Hindlimb muscle (tissue), 1 donor: ENCODE data around the gene HSP90AA1. TPM values are rescaled to one million over a fixed set of nuclear protein-coding genes. Genes with fewer than 3 reads are reported as not detected.
"Not testable (repeated sequence)": the region's sequence is repeated elsewhere in the genome, so short reads cannot be mapped to it uniquely, and the experiment has no call there.

Experiments used
- DNase-seq: peaks from one replicate; pipeline ENCODE4 v3.0.0-alpha.2; 2013
- polyA plus RNA-seq: library from polyadenylated mRNA; unstranded; fragments of 120-200 nt; gene quantifications from one replicate; pipeline ENCODE4 v1.2.1, GENCODE V29; 2013; ENCODE audit not compliant: insufficient read length

Gene HSP90AA1
- polyA plus RNA-seq, 1 donor, result 266 TPM

DNA sequence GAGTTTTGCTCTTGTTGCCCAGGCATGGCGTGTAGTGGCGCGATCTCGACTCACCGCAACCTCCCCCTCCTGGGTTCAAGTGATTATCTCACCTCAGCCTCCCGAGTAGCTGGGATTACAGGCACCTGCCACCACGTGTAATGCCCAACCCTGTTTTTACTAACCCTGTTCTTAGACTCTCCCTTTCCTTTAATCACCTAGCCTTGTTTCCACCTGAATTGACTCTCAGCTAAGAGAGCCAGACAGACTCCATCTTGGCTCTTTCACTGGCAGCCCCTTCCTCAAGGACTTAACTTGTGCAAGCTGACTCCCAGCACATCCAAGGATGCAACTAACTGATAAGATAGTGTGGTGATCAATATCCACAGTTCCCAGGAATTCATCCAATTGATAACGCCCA lies 22.3 kb downstream of the HSP90AA1 start:
- DNase-seq, result not testable (repeated sequence)

DNA sequence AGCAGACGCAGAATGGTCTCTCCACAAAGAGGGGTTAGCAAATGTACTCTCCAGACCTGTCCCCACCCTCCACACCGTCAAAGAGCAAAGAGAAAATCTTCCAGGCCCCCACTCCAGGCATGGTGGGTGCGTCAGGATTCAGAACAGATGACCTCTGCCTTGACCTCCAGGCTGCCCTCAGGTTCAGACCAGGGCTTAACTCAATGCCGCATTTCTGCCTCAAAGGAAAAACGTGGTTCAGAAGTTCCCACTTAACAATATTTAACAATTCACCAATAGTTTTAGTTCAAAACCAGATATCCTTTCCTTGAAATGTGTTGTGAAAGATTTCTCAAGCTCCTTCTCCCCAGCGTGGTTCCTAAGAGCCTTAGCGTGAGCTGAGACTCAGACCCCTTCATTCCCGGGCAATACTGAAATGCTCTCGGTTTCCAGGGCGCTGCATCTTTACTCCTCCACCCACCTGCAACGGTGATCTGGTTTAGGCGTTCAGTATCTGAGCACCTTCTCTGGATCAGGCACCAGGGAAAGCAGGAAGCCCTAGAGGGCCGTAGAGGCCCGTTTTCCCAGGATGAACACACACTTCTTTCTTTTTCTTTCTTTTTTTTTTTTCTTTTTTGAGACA lies 22.9 kb downstream of the HSP90AA1 start:
- DNase-seq, result no peak

DNA sequence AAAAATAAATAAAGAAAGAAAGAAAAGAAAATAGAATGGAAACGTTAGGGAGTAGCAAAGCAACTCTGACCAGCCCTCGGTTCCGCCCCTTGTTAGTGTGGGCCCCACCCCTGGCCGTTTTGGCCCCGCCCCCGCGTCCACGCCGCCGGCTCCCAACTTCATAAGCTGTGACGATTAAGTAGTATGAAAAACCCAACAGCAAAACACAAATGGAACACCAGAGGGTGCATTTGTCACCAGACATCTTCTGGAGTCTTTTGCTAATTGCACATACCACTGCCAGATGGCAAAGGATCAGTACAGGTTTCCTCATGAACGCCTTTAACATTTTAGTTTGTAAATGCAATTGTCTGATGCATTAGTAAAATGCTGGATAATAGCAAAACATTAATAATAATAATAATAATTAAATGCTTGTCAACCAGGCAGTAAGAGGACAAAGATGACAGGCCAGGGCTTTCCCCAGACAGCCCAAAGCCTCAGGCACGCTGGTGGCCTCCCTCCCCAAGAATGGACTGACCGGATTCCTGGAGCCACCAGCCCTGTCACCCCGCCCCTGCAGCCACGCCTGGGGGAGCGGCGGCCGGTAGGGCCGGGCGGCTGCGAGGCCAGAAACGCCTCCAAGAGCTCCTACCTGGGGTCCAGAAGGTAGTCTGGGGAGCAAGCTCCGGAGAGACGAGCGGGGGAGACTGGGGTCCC lies 23.6 kb downstream of the HSP90AA1 start:
- peak; percentile 62 for DNase-seq

DNA sequence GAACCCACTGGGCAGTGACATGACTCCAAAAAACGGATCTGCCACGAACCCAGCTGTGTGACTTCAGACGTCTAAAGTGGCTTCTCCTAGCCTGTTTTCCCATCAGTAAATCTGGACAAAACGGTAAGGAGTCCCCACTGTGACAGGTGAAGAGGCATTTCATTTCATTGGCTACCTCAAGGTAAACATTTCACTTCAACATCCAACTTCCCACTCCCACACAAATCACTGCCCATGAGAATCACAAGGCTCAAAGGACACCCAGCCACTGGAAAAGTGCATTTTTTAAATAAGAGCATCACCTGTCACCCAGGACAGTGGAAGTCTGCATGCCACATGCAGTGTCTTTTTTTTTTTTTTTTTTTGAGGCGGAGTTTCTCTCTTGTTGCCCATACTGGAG lies 27.9 kb downstream of the HSP90AA1 start:
- DNase-seq, result no peak

DNA sequence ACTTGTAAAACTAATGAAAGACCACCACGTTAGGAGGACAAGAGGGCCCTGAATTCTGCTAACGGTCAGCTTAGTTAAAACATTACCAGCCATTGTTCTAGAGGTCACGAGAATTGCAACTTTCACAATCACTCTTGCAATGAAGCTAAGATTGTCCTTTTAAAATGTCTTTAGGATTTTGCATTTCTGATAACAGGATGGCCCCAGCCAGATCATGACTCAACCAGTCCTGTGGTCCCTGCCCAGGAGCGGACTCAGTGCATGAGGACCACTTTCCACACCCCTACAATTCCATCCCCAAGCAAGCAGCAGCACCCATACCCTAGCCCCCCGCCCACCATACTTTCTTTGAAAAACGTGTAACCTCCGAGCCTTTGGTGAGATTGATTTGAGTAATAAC lies 28.7 kb downstream of the HSP90AA1 start:
- DNase-seq, result no peak

DNA sequence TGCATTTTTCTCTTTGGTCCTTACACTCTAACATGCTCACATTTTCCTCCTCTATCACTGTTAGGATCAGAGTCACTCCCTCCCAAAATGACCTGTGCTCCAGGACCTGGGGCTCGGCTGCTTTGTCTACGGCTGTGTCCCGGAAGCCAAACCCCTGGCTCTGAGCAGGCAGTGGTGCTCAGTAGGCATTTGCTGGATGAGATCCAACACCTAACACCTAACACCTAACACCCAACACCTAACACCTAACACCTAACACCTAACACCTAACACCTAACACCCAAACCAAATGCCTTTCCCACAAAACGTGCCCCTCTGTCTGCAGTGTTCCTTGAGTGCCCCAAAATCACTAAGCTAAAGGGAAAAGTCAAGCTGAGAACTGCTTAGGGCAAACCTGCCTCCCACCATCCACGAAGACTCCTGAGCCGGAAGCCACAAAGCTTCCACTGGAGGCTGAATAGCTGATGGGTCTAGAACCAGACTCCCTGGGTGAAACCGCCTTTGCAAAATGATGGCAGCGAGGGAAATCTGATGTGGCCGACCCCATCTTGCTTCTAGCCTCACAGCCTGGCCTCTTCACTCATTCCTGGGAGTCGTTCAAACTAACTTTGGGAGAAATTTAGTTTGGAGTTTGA lies 29.2 kb downstream of the HSP90AA1 start:
- DNase-seq, result no peak

DNA sequence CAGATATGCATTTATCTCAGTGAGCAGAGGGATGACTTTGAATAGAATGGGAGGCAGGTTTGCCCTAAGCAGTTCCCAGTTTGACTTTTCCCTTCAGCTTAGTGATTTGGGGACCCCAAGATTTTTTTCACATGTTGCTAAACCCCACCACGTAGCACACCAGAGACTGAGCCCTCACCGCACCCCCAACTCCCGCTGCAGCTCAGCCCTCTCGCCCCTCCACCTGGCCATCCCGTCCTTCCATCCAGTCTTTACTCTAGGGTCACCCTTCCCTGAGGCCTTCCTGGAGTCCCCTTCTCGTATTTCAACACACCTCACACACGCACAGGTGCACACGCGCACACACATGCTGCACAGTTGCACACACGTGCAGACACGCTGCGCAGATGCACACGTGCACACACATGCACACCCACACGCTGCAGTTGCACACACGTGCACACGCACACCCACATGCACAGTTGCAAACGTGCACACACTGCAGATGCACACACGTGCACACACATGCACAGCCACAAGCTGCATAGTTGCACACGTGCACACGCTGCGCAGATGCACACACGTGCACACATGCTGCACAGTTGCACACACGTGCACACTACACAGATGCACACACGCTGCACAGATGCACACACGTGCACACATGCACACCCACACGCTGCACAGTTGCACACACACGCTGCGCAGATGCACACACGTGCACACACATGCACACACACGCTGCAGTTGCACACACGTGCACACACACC lies 30.0 kb downstream of the HSP90AA1 start:
- DNase-seq, result no peak

DNA sequence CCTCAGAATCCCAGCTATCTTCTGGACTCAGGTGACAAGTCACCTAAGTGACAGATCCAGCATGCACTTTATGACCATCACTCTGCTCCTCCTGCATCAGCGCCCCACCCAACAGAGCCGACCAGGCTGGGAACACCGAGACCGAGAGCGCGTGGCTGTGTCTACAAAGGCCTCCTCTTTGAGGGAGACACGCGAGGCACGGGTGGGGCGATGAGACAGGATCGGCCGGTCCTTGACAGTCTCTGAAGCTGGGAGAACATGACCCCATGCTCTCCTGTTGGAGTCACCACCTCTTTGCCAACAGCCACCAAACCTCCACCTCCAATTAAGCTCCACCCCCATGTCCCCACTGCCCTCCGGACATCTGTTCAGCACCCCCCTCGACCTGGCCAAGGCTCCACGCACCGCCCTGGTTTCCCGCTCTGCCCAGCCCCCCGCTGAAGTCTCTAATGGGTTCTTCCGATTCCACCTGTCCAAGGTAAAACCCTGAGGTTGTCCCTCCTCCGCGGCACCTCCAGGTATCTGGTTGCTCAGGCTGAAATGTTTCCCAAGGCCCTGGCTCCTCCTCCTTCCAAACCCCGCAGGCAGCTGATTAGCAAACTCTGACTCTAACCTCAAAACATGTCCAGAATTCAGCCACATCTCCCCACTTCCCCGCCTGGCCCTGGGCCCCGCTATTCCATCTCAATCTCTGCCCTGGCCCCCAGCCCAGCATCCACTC lies 31.5 kb downstream of the HSP90AA1 start:
- DNase-seq, result no peak

DNA sequence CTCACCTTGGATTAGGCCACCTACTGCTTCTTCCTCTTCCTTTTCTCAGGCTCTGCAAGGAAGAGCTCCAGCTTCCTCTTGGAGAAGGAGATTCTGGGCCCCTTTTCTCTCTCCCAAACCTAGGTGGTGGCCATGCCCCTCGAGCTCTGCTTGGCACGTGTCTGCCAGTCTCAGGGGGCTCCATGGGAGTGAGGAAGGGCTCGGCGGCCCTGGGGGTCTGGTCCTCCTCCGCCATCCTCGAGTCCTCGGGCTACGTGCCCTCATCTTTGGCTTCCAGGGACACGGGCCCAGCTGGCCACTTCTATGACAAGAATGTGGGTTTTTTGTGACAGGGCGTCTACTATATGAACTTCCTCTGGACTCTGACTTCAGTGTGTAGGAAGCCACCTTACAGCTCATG lies 34.3 kb downstream of the HSP90AA1 start:
- DNase-seq, result no peak

DNA sequence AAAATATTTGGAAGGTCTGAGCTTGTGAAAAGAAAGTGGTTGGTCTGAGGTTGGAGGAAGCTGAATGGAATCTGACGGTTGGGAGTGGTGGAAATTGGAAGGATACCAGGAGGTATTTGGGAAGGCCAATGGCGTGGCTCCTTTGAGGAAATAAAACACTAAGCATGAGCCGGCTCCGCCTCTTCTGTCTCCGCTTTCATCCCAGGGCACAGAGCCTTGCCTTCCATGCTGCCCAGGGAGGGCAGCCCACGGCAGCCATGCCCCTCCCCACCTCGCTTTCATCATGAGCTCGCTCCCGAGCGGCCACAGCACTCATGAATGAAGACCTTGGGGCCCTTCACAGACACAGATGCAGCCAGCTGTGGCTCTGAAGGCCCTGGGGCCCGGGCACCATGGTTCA lies 36.2 kb downstream of the HSP90AA1 start:
- DNase-seq, result peak; percentile 44

DNA sequence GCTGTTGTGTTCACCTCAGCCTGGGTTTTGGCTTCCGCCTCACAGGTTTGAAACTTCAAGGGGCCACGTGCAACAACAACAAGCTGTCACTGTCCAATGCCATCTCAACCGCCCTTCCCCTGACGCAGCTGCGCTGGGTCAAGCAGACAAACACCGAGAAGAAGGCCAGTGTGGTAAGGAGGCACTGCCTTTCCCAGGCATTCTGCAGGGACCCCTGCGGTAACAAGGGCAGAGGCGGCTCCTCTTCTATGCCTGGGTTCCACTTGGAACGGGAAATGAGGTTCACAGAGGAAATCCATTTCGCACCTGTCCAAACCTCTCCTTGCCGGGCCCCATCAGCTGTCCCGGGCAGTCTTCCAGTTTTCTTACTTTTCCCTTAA lies 36.8 kb downstream of the HSP90AA1 start:
- DNase-seq, result no peak

DNA sequence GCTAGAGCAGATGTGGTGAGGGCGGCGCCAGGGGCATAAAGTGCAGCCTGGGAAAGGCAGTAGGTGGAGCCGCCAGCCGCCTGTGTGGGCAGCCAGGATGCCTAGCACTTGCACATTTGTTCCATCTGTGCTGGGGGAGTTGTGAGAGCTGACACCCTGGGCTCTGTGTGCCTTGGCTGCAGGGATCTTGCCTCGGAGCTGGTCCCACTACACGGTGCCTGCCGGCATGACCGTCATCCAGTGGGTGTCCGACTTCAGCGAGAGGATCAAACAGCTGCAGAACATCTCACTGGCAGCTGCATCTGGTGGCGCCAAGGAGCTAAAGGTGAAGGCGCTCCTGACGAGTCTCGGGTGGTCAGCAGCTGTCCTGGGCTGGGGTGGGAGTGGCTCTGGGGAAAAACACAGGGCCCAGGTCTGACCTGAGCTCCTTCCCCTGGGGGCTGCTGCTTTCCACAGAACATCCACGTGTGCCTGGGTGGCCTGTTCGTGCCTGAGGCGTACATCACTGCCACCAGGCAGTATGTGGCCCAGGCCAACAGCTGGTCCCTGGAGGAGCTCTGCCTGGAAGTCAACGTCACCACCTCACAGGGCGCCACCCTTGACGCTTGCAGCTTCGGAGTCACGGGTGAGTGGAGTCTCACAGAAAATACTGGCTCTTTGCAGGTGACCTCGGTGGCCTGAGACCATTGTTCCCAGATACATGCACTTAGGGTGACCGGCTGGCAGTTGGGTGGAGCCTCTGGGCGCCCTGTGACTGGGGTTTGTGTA lies 37.4 kb downstream of the HSP90AA1 start:
- DNase-seq, result no peak

DNA sequence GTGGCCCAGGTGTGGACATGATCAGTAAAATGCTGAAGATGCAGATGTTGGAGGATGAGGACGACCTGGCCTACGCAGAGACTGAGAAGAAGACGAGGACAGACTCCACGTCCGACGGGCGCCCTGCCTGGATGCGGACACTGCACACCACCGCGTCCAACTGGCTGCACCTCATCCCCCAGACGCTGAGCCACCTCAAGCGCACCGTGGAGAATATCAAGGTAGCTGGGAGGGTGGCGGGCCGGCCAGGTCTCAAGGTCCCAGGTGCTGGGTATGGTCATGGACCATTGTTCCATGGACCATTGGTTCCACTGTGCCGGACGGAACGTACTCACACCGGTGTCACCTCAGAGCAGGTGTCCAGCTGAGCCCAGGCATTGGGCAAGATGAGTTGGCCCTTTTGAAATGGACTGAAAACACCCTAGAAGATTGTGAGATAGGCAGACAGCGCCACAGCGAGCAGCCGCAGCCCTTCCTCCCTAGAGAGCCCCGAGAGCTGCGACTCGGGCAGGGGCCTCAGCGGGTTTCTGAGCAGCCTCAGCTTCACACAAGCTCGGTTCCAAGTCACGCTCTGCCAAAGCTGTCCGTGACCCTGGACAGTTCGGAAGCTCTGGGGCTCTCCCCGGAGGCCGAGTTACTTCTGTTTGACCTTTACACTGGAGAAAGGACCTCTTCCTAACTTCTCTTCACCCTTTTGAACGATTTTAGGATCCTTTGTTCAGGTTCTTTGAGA lies 38.9 kb downstream of the HSP90AA1 start:
- no peak for DNase-seq

DNA sequence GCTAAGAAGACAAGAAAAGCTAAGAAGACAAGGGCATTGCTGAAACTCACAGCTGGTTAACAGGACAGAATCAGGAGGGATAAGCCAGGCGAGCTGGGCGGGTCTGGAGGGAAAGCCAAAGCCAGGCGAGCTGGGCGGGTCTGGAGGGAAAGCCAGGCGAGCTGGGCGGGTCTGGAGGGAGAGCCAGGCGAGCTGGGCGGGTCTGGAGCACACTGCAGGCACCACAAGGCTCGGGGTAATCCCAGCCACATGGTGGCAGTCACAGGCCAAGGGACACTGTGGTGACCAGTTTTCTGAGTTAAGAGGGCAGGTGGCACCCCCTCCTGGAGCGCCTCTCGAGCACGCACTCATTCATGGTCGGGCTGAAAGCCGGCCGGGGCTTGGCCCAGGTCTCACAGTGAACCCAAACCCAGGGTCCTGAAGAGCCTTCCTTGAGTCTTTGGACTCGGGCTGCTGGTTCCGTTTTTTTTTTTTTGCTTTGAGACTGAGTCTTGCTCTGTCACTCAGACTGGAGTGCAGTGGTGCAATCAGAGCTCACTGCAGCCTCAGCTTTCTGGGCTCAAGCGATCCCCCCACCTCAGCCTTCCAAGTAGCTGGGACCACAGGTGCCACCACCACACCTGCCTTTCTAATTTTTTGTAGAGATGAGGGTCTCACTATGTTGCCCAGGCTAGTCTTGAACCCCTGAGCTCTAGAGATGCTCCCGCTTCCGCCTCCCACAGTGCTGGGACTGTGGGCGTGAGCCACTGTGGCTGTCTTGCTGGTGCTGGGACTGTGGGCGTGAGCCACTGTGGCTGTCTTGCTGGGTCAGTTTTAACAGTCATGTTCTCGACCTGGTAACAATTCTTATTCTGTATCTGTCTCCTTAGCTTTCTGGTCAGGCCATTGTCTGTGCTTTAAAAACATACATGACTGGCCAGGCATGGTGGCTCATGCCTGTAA lies 40.2 kb downstream of the HSP90AA1 start:
- peak; percentile 84 for DNase-seq

DNA sequence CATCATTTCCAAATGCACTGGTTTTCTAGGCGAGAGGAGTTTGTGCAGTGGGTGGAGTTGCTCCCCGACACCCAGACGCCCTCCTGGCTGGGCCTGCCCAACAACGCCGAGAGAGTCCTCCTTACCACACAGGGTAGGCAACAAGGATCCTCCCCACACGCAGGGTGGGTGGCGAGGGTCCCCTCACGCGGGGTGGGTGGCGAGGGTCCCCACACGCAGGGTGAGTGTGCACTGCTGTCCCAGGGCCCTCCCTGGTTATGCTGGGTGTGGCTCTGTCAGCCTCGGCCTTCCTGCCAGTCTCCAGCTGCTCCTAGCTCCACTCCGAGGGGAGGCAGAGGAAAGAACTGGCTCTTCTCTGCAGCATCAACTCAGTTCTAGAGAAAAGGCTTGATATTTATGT lies 42.3 kb downstream of the HSP90AA1 start:
- no peak for DNase-seq

DNA sequence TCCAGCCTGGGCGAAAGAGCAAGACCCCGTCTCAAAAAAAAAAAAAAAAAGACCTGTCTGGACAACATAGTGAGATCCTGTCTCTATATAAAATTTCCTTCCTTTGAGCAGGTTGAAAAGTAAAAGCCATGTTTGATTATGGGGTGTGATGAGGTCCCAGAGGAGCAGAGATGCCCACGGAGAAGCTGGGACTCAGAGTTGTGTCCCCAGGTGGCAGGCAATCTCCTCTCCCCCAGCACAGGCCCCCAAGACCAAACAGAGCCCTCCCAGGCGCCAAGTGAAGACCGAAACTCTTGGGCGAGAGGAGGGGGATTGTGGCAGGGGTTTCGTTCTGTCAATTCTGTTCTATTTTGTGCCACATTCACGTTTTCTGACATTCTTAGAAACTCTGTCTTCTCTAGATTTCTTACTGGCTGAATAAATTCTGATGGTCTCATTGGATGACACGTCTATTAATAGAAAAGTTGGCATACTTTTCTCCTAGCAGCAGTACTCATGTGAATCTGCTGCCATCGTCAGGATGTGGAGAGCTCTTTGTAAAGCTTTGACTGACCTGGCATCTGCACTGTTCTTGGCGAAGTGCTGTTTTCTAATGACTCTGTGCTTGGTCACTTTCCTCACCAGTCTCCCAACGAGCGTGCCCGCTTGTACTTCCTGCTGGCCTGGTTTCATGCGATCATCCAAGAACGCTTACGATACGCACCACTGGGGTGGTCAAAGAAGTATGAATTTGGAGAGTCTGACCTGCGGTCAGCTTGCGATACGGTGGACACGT lies 43.4 kb downstream of the HSP90AA1 start:
- no peak for DNase-seq

DNA sequence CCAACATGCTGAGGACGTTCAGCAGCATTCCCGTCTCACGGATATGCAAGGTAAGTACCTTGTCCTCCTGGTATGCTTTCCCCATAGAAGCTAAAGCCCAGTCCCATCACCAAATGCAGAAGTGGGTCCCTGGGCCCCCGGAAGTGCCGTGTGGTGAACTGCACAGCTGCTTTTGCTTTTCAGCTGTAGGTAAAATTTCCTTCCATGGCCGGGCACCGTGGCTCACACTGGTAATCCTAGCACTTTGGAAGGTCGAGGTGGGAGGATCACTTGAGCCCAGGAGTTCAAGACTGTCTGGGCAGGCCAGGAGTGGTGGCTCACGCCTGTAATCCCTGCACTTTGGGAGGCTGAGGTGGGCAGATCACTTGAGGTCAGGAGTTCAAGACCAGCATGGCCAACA lies 44.1 kb downstream of the HSP90AA1 start:
- DNase-seq, result no peak

DNA sequence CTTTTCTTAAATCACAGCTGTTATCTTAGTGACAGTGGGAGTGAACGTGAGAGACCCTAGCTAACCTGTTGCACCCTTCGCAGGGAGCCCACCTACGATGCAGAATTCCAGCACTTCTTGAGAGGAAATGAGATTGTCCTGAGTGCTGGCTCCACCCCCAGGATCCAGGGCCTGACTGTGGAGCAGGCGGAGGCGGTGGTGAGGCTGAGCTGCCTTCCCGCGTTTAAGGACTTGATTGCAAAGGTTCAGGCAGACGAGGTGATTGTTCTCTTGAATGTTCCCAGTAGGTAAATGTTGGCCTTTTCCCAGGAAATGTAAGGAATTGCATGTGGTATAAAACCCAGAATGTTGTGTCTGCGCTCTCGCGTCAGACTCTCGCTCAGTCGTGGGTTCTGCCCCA lies 46.7 kb downstream of the HSP90AA1 start:
- DNase-seq, result no peak

DNA sequence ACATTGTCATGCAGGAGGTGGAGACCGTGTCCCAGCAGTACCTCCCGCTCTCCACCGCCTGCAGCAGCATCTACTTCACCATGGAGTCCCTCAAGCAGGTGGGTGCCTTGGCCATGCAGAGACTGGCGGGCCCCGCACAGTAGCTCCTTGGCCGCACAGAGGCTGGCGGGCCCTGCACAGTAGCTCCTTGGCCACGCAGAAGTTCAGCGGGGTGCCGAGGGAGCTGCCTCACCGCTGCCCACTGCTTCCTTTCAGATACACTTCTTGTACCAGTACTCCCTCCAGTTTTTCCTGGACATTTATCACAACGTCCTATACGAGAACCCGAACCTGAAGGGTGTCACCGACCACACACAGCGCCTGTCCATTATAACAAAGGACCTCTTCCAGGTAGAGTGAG lies 47.7 kb downstream of the HSP90AA1 start:
- no peak for DNase-seq
